Measurements from ENCODE around the gene CEL. TPM values are rescaled to one million over a fixed set of nuclear protein-coding genes. Genes with fewer than 3 reads are reported as not detected.

Gene CEL
- total and polyA plus RNA-seq, 11 donors = 0.61 to 4.0 (median 2.3) TPM

DNA sequence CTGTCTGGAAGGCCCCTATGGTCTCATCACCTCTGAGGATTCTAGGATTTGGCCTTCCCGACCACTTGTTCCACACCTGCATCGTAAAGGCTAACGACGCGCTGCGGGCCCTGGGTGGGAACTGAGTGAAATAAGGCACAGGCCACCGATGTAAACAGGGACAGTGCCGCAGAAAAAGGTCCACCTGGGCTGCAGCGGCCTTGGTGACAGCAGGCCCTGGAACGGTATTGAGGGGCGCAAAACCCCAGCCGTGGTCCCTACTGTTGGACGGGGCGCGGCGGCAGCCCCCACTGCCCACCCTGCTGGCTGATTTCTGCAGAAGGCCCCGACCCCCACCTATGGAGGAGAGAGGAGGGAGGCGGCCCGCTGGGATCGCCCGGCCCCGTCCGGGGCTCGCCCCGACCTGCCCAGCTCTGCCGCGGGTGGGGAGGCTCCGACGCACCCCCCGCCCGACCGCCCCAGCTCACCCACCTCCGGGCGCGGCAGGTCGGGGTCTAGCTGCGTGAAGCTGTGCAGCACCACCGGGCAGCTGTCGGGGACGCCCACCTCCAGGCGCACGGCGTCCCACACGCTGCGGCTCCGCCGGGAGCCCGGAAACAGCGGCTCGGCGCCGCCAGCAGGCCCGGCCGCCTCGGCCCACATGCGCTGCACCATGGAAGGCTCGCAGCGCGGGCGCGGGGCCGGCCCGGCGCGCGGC, 58.9 kb downstream of the CEL start:
- 0 to 1% (median 0%) methylated on average over 21 to 66 of the region's 66 CpGs for WGBS, 4 donors
- ATAC-seq (peak in 2 of 4 donors; percentile 1 to 2), DNase-seq (no peak)
- Histone ChIP-seq H3K9me3 (no peaks in the 10 kb centered on the region), H3K4me3 (peak overlapping the region; percentile 55 to 99 (median 86)), H3K27me3 (no peaks in the 10 kb centered on the region), H3K36me3 (peaks cover 0 to 7% (median 0%) of the 10 kb centered on the region in 9 donors), H3K27ac (peak overlapping the region; percentile 47 to 97 (median 90)), H3K4me1 (peaks cover 11 to 88% (median 71%) of the 10 kb centered on the region in 12 donors)
- intact Hi-C loops (cut with DNase I) = no loop called here
- TF ChIP-seq, protein P1, sequence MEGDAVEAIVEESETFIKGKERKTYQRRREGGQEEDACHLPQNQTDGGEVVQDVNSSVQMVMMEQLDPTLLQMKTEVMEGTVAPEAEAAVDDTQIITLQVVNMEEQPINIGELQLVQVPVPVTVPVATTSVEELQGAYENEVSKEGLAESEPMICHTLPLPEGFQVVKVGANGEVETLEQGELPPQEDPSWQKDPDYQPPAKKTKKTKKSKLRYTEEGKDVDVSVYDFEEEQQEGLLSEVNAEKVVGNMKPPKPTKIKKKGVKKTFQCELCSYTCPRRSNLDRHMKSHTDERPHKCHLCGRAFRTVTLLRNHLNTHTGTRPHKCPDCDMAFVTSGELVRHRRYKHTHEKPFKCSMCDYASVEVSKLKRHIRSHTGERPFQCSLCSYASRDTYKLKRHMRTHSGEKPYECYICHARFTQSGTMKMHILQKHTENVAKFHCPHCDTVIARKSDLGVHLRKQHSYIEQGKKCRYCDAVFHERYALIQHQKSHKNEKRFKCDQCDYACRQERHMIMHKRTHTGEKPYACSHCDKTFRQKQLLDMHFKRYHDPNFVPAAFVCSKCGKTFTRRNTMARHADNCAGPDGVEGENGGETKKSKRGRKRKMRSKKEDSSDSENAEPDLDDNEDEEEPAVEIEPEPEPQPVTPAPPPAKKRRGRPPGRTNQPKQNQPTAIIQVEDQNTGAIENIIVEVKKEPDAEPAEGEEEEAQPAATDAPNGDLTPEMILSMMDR (IDR thresholded peaks at IDR 0.05) = no peak
- TF ChIP-seq POLR2A (IDR thresholded peaks at IDR 0.05) = no peak

Small RNAs within 50 kb of the gene (microRNA-seq; reads per million reads assigned to microRNA genes)
- 1.9 to 4.6 (median 3.9) reads per million in 4 donors for gene MIR6877

Other genes starting within 250 kb of the CEL start
- 1 to 10 TPM in 1 of 9 donors, under 1 TPM in 1, not detected in 7; 0.61 to 1.4 TPM for gene AK8, start 183.7 kb upstream of the CEL start, total RNA-seq
- gene AK8, start 183.7 kb upstream of the CEL start, polyA plus RNA-seq = not detected
- 1 to 10 TPM; 2.3 to 6.9 (median 4.6) TPM for gene SPACA9, start 183.1 kb upstream of the CEL start, total RNA-seq
- gene SPACA9, start 183.1 kb upstream of the CEL start, polyA plus RNA-seq = 1 to 10 TPM; 1.6 to 4.6 TPM
- 10 to 100 TPM; 34.4 to 87.6 (median 55.9) TPM for gene TSC1, start 117.4 kb upstream of the CEL start, total RNA-seq
- 10 to 100 TPM; 16.2 to 19.8 TPM for gene TSC1, start 117.4 kb upstream of the CEL start, polyA plus RNA-seq
- under 1 TPM in 3 of 9 donors, not detected in 6; 0.31 to 0.39 (median 0.32) TPM for gene GFI1B, start 83.3 kb upstream of the CEL start, total RNA-seq
- under 1 TPM; 0.06 to 0.11 TPM for gene GFI1B, start 83.3 kb upstream of the CEL start, polyA plus RNA-seq
- 10 to 100 TPM; 22.9 to 45.8 (median 34.5) TPM for gene GTF3C5, start 31.0 kb upstream of the CEL start, total RNA-seq
- 10 to 100 TPM; 46.7 to 51.7 TPM for gene GTF3C5, start 31.0 kb upstream of the CEL start, polyA plus RNA-seq
- 10 to 100 TPM; 17.8 to 70.1 (median 26.6) TPM for gene RALGDS, start 59.3 kb downstream of the CEL start, total RNA-seq
- gene RALGDS, start 59.3 kb downstream of the CEL start, polyA plus RNA-seq = 10 to 100 TPM; 18.3 to 24.8 TPM
- 10 to 100 TPM in 2 of 9 donors, 1 to 10 TPM in 7; 4.6 to 22.5 (median 7.1) TPM for gene GBGT1, start 101.9 kb downstream of the CEL start, total RNA-seq
- gene GBGT1, start 101.9 kb downstream of the CEL start, polyA plus RNA-seq = 1 to 10 TPM; 5.4 to 7.0 TPM
- gene OBP2B, start 147.3 kb downstream of the CEL start, total RNA-seq = not detected
- under 1 TPM in 1 of 2 donors, not detected in 1; 0.38 TPM for gene OBP2B, start 147.3 kb downstream of the CEL start, polyA plus RNA-seq
- gene ABO, start 213.2 kb downstream of the CEL start, total RNA-seq = 1 to 10 TPM in 8 of 9 donors, under 1 TPM in 1; 0.91 to 3.5 (median 2.1) TPM
- 1 to 10 TPM in 1 of 2 donors, under 1 TPM in 1; 0.43 to 1.9 TPM for gene ABO, start 213.2 kb downstream of the CEL start, polyA plus RNA-seq